Body of pancreas (tissue), 4 donors: ENCODE measurements around the gene COQ10A. TPM values are rescaled to one million over a fixed set of nuclear protein-coding genes. Genes with fewer than 3 reads are reported as not detected.

Source experiments
- ATAC-seq: fragments of 150-250 bp; one replicate; pipeline ENCODE4 v1.9.1; 2016
- DNase-seq, 4 donors: peaks; one replicate each; pipeline ENCODE4 v3.0.0-alpha.2; 2019
- H3K27ac ChIP-seq, 4 donors: fragments of 200-600 bp; sonication (generic); 1 replicate in 3 of 4; 2 replicates in 1 of 4; pipeline versions ENCODE4 v1.5.1 to v1.6.1; 2016 to 2019; ENCODE audit warnings: mild to moderate bottlenecking in 1 of 4, mixed read lengths in 1 of 4, moderate library complexity in 1 of 4
- H3K27me3 ChIP-seq, 2 donors: fragments of 200-600 bp; sonication (generic); one replicate each; pipeline ENCODE4 v1.6.0; 2016; ENCODE audit warnings: mild to moderate bottlenecking in 1 of 2
- H3K36me3 ChIP-seq, 2 donors: fragments of 200-600 bp; sonication (generic); replicated peaks in 1 of 2; 2 replicates each; pipeline ENCODE4 v1.5.1; 2016; ENCODE audit warnings: low read depth in 2 of 2; ENCODE audit not compliant: insufficient read depth in 1 of 2
- H3K4me1 ChIP-seq: fragments of 200-600 bp; sonication (generic); one replicate; pipeline ENCODE4 v1.6.0; 2016
- H3K4me3 ChIP-seq, 2 donors: fragments of 200-600 bp; sonication (generic); 1 replicate in 1 of 2; 2 replicates in 1 of 2; pipeline ENCODE4 v1.5.1; 2016 to 2019
- H3K9me3 ChIP-seq, 3 donors: fragments of 200-600 bp; sonication (generic); 1 replicate in 2 of 3; 2 replicates in 1 of 3; pipeline ENCODE4 v1.5.1; 2016
- POLR2A ChIP-seq, 3 donors: fragments of 450-650 bp; IDR thresholded peaks; one replicate each; pipeline ENCODE4 v1.6.1; 2016; ENCODE audit warnings: antibody characterized with exemption in 3 of 3, mild to moderate bottlenecking in 2 of 3
- WGBS, 2 donors: methylation state at CpG; one replicate each; pipeline ENCODE4 v1.1.5; 2017; 5-methylcytosine and 5-hydroxymethylcytosine counted together
- intact Hi-C: fragments of 100-400 bp; cut with DNase I; formaldehyde crosslinking; loops from one replicate; pipeline ENCODE4 v1.15.1; 2023
- total RNA-seq, 2 donors: library from RNA; depleted of rRNA; stranded (reverse); fragments of >200 nt; gene quantifications; one replicate each; pipeline ENCODE4 v1.1.0, GENCODE V29; 2016
- TF ChIP-seq, protein P1 (sequence below), 7 experiments: fragments of 450-650 bp in 4 of 7; fragments of 200-600 bp in 3 of 7; sonication (generic) in 3 of 7; IDR thresholded peaks; one replicate each; pipeline ENCODE4 v1.5.1; 2016 to 2019; ENCODE audit warnings: antibody characterized with exemption in 7 of 7

Gene COQ10A
- total RNA-seq, 2 donors from 2014 or later, result 28.0 to 34.9 TPM

DNA sequence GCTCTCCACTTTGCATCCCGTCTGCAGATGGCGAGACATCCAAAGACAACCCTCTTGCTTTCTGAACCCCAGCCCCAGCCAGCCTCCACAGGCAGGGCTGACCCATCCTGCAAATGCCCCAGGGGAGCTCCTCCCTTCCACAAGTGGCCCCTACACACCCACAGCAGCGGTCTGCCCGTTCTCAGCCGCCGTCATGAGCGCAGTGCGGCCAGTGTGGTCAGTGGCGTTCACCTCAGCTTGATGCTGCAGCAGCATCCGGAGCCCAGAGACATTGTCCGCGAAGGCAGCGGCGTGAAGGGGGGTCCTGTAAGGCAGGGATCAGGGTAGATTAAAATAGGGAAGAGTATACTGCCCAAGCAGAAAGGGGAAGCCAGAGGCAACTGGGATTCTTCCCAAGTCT, 22.2 kb upstream of the COQ10A start:
- intact Hi-C loops, result no loop called here
- DNase-seq (no peak), ATAC-seq (no peak)
- Histone ChIP-seq H3K36me3 (peaks cover 15 to 32% of the 10 kb centered on the region in 2 donors), H3K27me3 (no peaks in the 10 kb centered on the region), H3K9me3 (no peaks in the 10 kb centered on the region), H3K4me3 (no peak overlapping the region), H3K27ac (peak overlapping the region; percentile 46 to 69 (median 56)), H3K4me1 (peaks cover 34% of the 10 kb centered on the region)
- 91 to 94% methylated on average over 8 to 14 of the region's 14 CpGs for WGBS, 2 donors
- TF ChIP-seq, protein P1, sequence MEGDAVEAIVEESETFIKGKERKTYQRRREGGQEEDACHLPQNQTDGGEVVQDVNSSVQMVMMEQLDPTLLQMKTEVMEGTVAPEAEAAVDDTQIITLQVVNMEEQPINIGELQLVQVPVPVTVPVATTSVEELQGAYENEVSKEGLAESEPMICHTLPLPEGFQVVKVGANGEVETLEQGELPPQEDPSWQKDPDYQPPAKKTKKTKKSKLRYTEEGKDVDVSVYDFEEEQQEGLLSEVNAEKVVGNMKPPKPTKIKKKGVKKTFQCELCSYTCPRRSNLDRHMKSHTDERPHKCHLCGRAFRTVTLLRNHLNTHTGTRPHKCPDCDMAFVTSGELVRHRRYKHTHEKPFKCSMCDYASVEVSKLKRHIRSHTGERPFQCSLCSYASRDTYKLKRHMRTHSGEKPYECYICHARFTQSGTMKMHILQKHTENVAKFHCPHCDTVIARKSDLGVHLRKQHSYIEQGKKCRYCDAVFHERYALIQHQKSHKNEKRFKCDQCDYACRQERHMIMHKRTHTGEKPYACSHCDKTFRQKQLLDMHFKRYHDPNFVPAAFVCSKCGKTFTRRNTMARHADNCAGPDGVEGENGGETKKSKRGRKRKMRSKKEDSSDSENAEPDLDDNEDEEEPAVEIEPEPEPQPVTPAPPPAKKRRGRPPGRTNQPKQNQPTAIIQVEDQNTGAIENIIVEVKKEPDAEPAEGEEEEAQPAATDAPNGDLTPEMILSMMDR (IDR thresholded peaks at IDR 0.05), result no peak
- TF ChIP-seq POLR2A (IDR thresholded peaks at IDR 0.05), result no peak

DNA sequence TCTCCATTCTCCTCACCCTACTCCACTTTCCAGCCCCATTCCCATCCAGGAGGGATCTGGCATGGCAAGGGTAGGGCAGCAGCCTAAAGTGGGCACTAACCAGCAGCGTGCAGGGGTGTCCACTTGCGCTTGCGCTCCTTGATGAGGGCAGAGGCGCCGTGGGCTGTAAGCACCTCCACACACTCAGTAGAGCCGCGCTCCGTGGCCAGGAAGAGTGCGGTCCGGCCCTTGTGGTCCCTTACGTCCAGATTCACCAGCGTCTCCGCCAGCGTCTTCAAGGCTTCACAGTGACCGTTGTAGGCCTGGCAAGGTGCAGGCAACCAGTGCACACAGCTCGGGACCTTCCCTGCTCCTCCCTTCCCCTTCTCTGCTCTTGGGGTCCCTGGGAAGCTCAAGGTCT, 18.8 kb upstream of the COQ10A start:
- 92% methylated on average over 6 to 16 of the region's 16 CpGs for WGBS, 2 donors
- peaks cover 21% of the 10 kb centered on the region for H3K4me1 ChIP-seq
- H3K27ac ChIP-seq, result no peak overlapping the region
- H3K4me3 ChIP-seq, result no peak overlapping the region
- DNase-seq (no peak), ATAC-seq (no peak)
- H3K36me3 ChIP-seq, result peaks cover 12 to 50% of the 10 kb centered on the region in 2 donors
- no peaks in the 10 kb centered on the region for H3K27me3 ChIP-seq
- H3K9me3 ChIP-seq, result no peaks in the 10 kb centered on the region
- intact Hi-C loops, result no loop called here
- no peak for TF ChIP-seq POLR2A (IDR thresholded peaks at IDR 0.05)
- TF ChIP-seq, protein P1 (IDR thresholded peaks at IDR 0.05), result no peak

DNA sequence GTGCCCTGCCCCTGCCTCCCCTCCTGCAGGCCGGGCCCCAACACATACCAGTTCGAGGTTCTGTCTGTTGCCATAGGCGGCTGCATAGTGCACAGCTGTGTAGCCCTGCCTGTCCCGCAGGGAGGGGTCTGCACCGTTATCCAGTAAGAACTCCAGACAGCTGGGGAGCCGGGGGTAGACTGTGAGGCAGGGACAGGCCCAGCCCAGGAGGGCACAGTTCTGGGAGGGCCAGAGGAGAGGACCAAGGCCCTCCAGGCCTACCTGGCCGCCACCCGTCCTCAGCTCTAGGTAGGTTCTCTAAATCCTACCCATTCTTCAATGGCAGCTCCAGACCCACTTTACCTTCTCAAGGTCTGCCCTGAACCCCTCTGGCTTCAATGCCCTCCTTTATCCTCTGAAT, 18.0 kb upstream of the COQ10A start:
- TF ChIP-seq, protein P1 (IDR thresholded peaks at IDR 0.05), result no peak
- TF ChIP-seq POLR2A (IDR thresholded peaks at IDR 0.05), result no peak
- no peaks in the 10 kb centered on the region for H3K9me3 ChIP-seq
- intact Hi-C loops, result no loop called here
- WGBS, 2 donors, result 83 to 89% methylated on average over 5 to 8 of the region's 8 CpGs
- ATAC-seq (no peak), DNase-seq (no peak)
- H3K27me3 ChIP-seq, result no peaks in the 10 kb centered on the region
- peaks cover 12 to 54% of the 10 kb centered on the region in 2 donors for H3K36me3 ChIP-seq
- H3K27ac ChIP-seq, result no peak overlapping the region
- peaks cover 13% of the 10 kb centered on the region for H3K4me1 ChIP-seq
- H3K4me3 ChIP-seq, result no peak overlapping the region

DNA sequence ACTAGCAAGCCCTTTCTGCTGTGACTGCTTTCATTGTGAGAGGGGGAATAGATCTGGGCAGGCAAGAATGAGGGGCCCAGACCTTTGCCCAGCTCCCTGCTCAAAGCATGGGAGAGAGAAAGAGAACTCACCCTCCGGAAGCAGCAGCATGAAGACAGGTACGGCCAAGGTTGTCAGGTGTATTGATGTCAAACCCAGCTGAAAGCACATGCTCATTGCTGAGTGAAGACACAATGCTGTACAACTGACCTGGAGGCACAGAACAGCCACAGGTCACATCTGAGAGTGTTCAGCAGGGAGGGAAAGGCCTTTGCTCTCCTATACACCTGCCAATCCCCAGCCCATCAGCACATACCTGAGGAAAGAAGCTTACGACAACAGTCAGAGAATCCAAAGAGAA, 14.1 kb upstream of the COQ10A start:
- Histone ChIP-seq H3K27me3 (no peaks in the 10 kb centered on the region), H3K4me1 (peaks cover 21% of the 10 kb centered on the region), H3K9me3 (no peaks in the 10 kb centered on the region), H3K36me3 (peaks cover 4 to 48% of the 10 kb centered on the region in 2 donors), H3K27ac (no peak overlapping the region), H3K4me3 (no peak overlapping the region)
- ATAC-seq (no peak), DNase-seq (no peak)
- WGBS, 2 donors, result 96 to 97% methylated on average over 3 of the region's 3 CpGs
- TF ChIP-seq, protein P1 (IDR thresholded peaks at IDR 0.05), result no peak
- TF ChIP-seq POLR2A (IDR thresholded peaks at IDR 0.05), result no peak
- intact Hi-C loops, result no loop called here

DNA sequence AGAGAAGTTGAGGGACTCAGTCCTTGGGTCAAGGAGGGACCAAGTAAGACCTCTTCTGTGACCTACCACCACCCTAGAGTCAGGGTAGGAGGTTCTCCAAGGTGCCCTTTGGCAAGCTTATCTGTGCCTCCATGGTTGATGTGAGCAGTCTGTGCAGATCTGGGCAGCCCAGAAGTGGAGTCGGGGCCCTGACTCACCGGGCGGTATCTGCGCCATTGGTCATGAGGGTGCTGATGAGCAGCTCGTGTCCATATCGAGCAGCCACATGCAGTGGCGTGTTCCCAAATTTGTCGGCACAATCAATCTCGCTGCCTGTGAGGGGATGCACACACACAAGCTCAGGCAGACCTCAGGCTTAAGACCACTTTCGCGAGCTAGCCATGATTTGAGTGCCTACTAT, 13.7 kb upstream of the COQ10A start:
- Histone ChIP-seq H3K27ac (no peak overlapping the region), H3K4me1 (peaks cover 21% of the 10 kb centered on the region), H3K36me3 (peaks cover 4 to 43% of the 10 kb centered on the region in 2 donors), H3K4me3 (no peak overlapping the region), H3K9me3 (no peaks in the 10 kb centered on the region), H3K27me3 (no peaks in the 10 kb centered on the region)
- TF ChIP-seq, protein P1 (IDR thresholded peaks at IDR 0.05), result no peak
- no peak for TF ChIP-seq POLR2A (IDR thresholded peaks at IDR 0.05)
- WGBS, 2 donors, result 93 to 96% methylated on average over 9 to 11 of the region's 11 CpGs
- no peak for ATAC-seq
- intact Hi-C loops, result no loop called here
- no peak for DNase-seq
